Gastroesophageal sphincter (tissue), 3 donors: Measurements from ENCODE around the gene EDAR.

Experiments
- POLR2A ChIP-seq, 2 donors: fragments of 450-650 bp; IDR thresholded peaks; one replicate each; pipeline ENCODE4 v1.6.1; 2017; ENCODE audit warnings: antibody characterized with exemption in 2 of 2, mild to moderate bottlenecking in 2 of 2, moderate library complexity in 1 of 2
- POLR2AphosphoS5 ChIP-seq: sonication (generic); formaldehyde crosslinking; IDR thresholded peaks from one replicate; pipeline ENCODE4 v1.6.1; 2017; ENCODE audit warnings: antibody characterized with exemption
- TF ChIP-seq, protein P1 (sequence below), 4 experiments: fragments of 200-600 bp in 2 of 4; fragments of 450-650 bp in 2 of 4; sonication (generic) in 1 of 4; IDR thresholded peaks; one replicate each; pipeline ENCODE4 v1.5.1; 2017 to 2019; ENCODE audit warnings: antibody characterized with exemption in 4 of 4, mild to moderate bottlenecking in 2 of 4, moderate library complexity in 2 of 4

DNA sequence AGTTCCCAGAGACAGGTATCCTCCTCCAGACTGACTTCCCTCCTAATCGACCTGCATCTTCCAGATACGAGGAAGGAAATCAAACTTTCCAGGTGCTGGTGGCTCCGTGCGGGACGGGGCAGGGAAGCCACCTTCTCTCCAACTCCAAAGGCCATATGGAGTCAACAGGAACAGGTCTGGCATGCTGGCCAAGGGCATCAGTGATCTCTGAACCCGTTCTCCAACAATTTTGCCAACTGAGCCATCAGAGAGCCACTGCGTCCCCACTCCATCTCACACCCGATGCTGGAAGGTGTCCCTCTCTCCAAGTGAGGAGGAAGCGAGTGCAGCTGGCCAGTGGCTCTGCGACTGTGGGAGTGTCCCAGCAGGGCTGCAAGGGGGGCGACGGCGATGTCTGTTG lies 5.4 kb downstream of the EDAR start:
- TF ChIP-seq, protein P1, sequence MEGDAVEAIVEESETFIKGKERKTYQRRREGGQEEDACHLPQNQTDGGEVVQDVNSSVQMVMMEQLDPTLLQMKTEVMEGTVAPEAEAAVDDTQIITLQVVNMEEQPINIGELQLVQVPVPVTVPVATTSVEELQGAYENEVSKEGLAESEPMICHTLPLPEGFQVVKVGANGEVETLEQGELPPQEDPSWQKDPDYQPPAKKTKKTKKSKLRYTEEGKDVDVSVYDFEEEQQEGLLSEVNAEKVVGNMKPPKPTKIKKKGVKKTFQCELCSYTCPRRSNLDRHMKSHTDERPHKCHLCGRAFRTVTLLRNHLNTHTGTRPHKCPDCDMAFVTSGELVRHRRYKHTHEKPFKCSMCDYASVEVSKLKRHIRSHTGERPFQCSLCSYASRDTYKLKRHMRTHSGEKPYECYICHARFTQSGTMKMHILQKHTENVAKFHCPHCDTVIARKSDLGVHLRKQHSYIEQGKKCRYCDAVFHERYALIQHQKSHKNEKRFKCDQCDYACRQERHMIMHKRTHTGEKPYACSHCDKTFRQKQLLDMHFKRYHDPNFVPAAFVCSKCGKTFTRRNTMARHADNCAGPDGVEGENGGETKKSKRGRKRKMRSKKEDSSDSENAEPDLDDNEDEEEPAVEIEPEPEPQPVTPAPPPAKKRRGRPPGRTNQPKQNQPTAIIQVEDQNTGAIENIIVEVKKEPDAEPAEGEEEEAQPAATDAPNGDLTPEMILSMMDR (IDR thresholded peaks at IDR 0.05) = no peak
- TF ChIP-seq POLR2A (IDR thresholded peaks at IDR 0.05) (no peak), POLR2AphosphoS5 (no peak)
